GM12878 (cell line): ENCODE measurements around the gene IFITM5.
"Not testable (repeated sequence)": the region's sequence is repeated elsewhere in the genome, so short reads cannot be mapped to it uniquely, and the experiment has no call there.

Source experiments
- CTCF ChIP-seq, 3 experiments: IDR thresholded peaks in 2 of 3; conservative IDR thresholded peaks in 1 of 3; 2 replicates each; pipeline ENCODE4 v1.5.1; 2011; ENCODE audit warnings: low read depth in 3 of 3, low read length in 3 of 3, mild to moderate bottlenecking in 3 of 3, control low read depth in 2 of 3, moderate library complexity in 2 of 3, inconsistent platforms in 1 of 3, mixed read lengths in 1 of 3; ENCODE audit not compliant: control insufficient read depth in 2 of 3, insufficient read depth in 1 of 3; ENCODE audit errors: extremely low read depth in 1 of 3
- E2F4 ChIP-seq: IDR thresholded peaks from 2 replicates; pipeline ENCODE4 v1.6.1; 2012; ENCODE audit warnings: low read depth, low read length, improper control_type of control experiment
- EP300 ChIP-seq, 2 experiments: fragments of 150-350 bp in 1 of 2; IDR thresholded peaks; 2 replicates each; pipeline ENCODE4 v1.6.1; 2011 to 2012; ENCODE audit warnings: low read depth in 2 of 2, low read length in 2 of 2, borderline replicate concordance in 1 of 2, improper control_type of control experiment in 1 of 2, inconsistent platforms in 1 of 2; ENCODE audit not compliant: control insufficient read depth in 1 of 2
- FOS ChIP-seq: IDR thresholded peaks from 3 replicates; pipeline ENCODE4 v1.6.1; 2011; ENCODE audit warnings: borderline replicate concordance; ENCODE audit not compliant: insufficient read length; ENCODE audit errors: extremely low read depth
- GABPA ChIP-seq: IDR thresholded peaks from 2 replicates; pipeline ENCODE4 v1.6.1; 2014; ENCODE audit warnings: antibody characterized with exemption, low read depth, mild to moderate bottlenecking, inconsistent platforms
- NR2C2 ChIP-seq: IDR thresholded peaks from 2 replicates; pipeline ENCODE4 v1.6.1; 2011; ENCODE audit warnings: borderline replicate concordance, low read depth; ENCODE audit not compliant: control insufficient read depth, insufficient read length
- RAD51 ChIP-seq: fragments of 450-650 bp; IDR thresholded peaks from 2 replicates; pipeline ENCODE4 v1.6.1; 2016; ENCODE audit warnings: moderate library complexity, mild to moderate bottlenecking, inconsistent platforms
- TF ChIP-seq, protein P1 (sequence below): IDR thresholded peaks from 2 replicates; pipeline ENCODE4 v1.6.1; 2011; ENCODE audit warnings: low read depth, mild to moderate bottlenecking, low read length, moderate library complexity, borderline replicate concordance; ENCODE audit errors: extremely low read depth

- TF ChIP-seq CTCF (IDR thresholded peaks at IDR 0.05 in 2 of 3, conservative IDR thresholded peaks at IDR 0.05 in 1 of 3; ENCODE audit: control insufficient read depth in 2 of 3, extremely low read depth in 1 of 3, insufficient read depth in 1 of 3, low read depth in 3 of 3, low read length in 3 of 3); EP300 (IDR thresholded peaks at IDR 0.05; ENCODE audit: borderline replicate concordance in 1 of 2, control insufficient read depth in 1 of 2, low read depth in 2 of 2, low read length in 2 of 2); RAD51; FOS; GABPA; NR2C2; E2F4: not testable (repeated sequence)
- TF ChIP-seq, protein P1, sequence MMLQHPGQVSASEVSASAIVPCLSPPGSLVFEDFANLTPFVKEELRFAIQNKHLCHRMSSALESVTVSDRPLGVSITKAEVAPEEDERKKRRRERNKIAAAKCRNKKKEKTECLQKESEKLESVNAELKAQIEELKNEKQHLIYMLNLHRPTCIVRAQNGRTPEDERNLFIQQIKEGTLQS, result not testable (repeated sequence)
These were observed 20.6 kb upstream of the IFITM5 start for GRCh38 chr11:319888-320273.
